Fibroblast of lung (primary cell): ENCODE results near the gene MECR. TPM values are rescaled to one million over a fixed set of nuclear protein-coding genes. Genes with fewer than 3 reads are reported as not detected.

Experiments
- DNase-seq, 2 donors: peaks; one replicate each; pipeline versions ENCODE4 v3.0.0 to v3.0.0-alpha.2; 2010; ENCODE audit warnings: low read depth in 2 of 2
- H2AFZ ChIP-seq: 2 replicates; pipeline ENCODE4 v1.5.1; 2012; ENCODE audit warnings: low read length, control low read depth, inconsistent platforms
- H3K27ac ChIP-seq: 2 replicates; pipeline ENCODE4 v1.5.1; 2011; ENCODE audit warnings: low read length, control low read depth; ENCODE audit not compliant: insufficient read depth
- H3K27me3 ChIP-seq: 2 replicates; pipeline ENCODE4 v1.5.1; 2011; ENCODE audit warnings: mild to moderate bottlenecking, low read length; ENCODE audit not compliant: control insufficient read depth, insufficient read depth
- H3K36me3 ChIP-seq: 2 replicates; pipeline ENCODE4 v1.5.1; 2011; ENCODE audit warnings: low read length; ENCODE audit not compliant: control insufficient read depth, insufficient read depth
- H3K4me1 ChIP-seq: 2 replicates; pipeline ENCODE4 v1.5.1; 2011; ENCODE audit warnings: low read length; ENCODE audit not compliant: control insufficient read depth, insufficient read depth; ENCODE audit errors: extremely low read depth
- H3K4me2 ChIP-seq: 2 replicates; pipeline ENCODE4 v1.5.1; 2011; ENCODE audit warnings: low read length, control low read depth; ENCODE audit not compliant: insufficient read depth; ENCODE audit errors: extremely low read depth
- H3K4me3 ChIP-seq, 4 experiments: fragments of 200-600 bp in 1 of 4; sonication (generic) in 1 of 4; replicated peaks in 1 of 4; 2 replicates each; pipeline ENCODE4 v1.5.1; 2011 to 2016; ENCODE audit warnings: low read length in 4 of 4, low read depth in 3 of 4, mild to moderate bottlenecking in 3 of 4, control low read depth in 2 of 4, inconsistent platforms in 1 of 4, mixed read lengths in 1 of 4; ENCODE audit not compliant: insufficient read depth in 1 of 4; ENCODE audit errors: control extremely low read depth in 1 of 4
- H3K79me2 ChIP-seq: 2 replicates; pipeline ENCODE4 v1.5.1; 2012; ENCODE audit warnings: mild to moderate bottlenecking, low read length, inconsistent platforms; ENCODE audit not compliant: control insufficient read depth, insufficient read depth
- H3K9ac ChIP-seq: 2 replicates; pipeline ENCODE4 v1.5.1; 2011; ENCODE audit warnings: mild to moderate bottlenecking, low read length, control low read depth; ENCODE audit not compliant: insufficient read depth
- H3K9me3 ChIP-seq: 2 replicates; pipeline ENCODE4 v1.5.1; 2012; ENCODE audit warnings: low read depth, low read length; ENCODE audit not compliant: control insufficient read depth, insufficient read depth
- H4K20me1 ChIP-seq: 2 replicates; pipeline ENCODE4 v1.5.1; 2011; ENCODE audit warnings: low read length; ENCODE audit not compliant: control insufficient read depth, insufficient read depth; ENCODE audit errors: extremely low read depth
- EZH2 ChIP-seq: IDR thresholded peaks from 2 replicates; pipeline ENCODE4 v1.5.1; 2012; ENCODE audit warnings: low read length, control low read depth, mild to moderate bottlenecking; ENCODE audit errors: missing control alignments
- polyA plus RNA-seq, 2 donors: library from polyadenylated mRNA; depleted of rRNA in 1 of 2; stranded (reverse) in 1 of 2; unstranded in 1 of 2; fragments of >200 nt; gene quantifications; 2 replicates each; pipeline ENCODE4 v1.2.1, GENCODE V29; 2011 to 2012; ENCODE audit warnings: missing spikeins in 1 of 2
- total RNA-seq: library from RNA; depleted of rRNA; stranded (reverse); fragments of >200 nt; gene quantifications from 2 replicates; pipeline ENCODE4 v1.2.1, GENCODE V29; 2014
- TF ChIP-seq, protein P1 (sequence below), 2 donors: IDR thresholded peaks in 1 of 2; conservative IDR thresholded peaks in 1 of 2; 1 replicate in 1 of 2; 2 replicates in 1 of 2; pipeline ENCODE4 v1.5.1; 2011 to 2012; ENCODE audit warnings: low read length in 2 of 2, control low read depth in 1 of 2, inconsistent platforms in 1 of 2, low read depth in 1 of 2, mild to moderate bottlenecking in 1 of 2

MECR gene
- total and polyA plus RNA-seq, 2 donors (not counting 1 experiment from before 2014, with no cell fraction given): 17.5 to 19.8 TPM

- Histone ChIP-seq H2AFZ (peak overlapping the region; percentile 6), H3K9me3 (no peaks in the 10 kb centered on the region), H3K36me3 (no peaks in the 10 kb centered on the region), H3K4me3 (peak overlapping the region in 1 of 4 experiments; percentile 15), H3K27me3 (peaks cover 3% of the 10 kb centered on the region), H3K4me2 (peak overlapping the region; percentile 46), H4K20me1 (no peaks in the 10 kb centered on the region), H3K4me1 (no peaks in the 10 kb centered on the region), H3K9ac (no peak overlapping the region), H3K79me2 (no peaks in the 10 kb centered on the region), H3K27ac (no peak overlapping the region)
- DNase-seq: peak; percentile 73 to 84
- TF ChIP-seq, protein P1, sequence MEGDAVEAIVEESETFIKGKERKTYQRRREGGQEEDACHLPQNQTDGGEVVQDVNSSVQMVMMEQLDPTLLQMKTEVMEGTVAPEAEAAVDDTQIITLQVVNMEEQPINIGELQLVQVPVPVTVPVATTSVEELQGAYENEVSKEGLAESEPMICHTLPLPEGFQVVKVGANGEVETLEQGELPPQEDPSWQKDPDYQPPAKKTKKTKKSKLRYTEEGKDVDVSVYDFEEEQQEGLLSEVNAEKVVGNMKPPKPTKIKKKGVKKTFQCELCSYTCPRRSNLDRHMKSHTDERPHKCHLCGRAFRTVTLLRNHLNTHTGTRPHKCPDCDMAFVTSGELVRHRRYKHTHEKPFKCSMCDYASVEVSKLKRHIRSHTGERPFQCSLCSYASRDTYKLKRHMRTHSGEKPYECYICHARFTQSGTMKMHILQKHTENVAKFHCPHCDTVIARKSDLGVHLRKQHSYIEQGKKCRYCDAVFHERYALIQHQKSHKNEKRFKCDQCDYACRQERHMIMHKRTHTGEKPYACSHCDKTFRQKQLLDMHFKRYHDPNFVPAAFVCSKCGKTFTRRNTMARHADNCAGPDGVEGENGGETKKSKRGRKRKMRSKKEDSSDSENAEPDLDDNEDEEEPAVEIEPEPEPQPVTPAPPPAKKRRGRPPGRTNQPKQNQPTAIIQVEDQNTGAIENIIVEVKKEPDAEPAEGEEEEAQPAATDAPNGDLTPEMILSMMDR (conservative IDR thresholded peaks at IDR 0.05 in 1 of 2, IDR thresholded peaks at IDR 0.05 in 1 of 2; ENCODE audit: low read depth in 1 of 2, low read length in 2 of 2): no peak
- TF ChIP-seq EZH2: no peak
These were observed 41.0 kb upstream of the MECR start for GRCh38 chr1:29271724-29272123.

- H4K20me1 ChIP-seq: no peaks in the 10 kb centered on the region
- H3K79me2 ChIP-seq: no peaks in the 10 kb centered on the region
- no peak overlapping the region for H3K4me2 ChIP-seq
- no peak overlapping the region for H3K27ac ChIP-seq
- H3K36me3 ChIP-seq: no peaks in the 10 kb centered on the region
- peaks cover 3% of the 10 kb centered on the region for H3K27me3 ChIP-seq
- H2AFZ ChIP-seq: no peak overlapping the region
- H3K4me1 ChIP-seq: no peaks in the 10 kb centered on the region
- H3K4me3 ChIP-seq: no peak overlapping the region
- no peak for TF ChIP-seq EZH2
- TF ChIP-seq, protein P1 (conservative IDR thresholded peaks at IDR 0.05 in 1 of 2, IDR thresholded peaks at IDR 0.05 in 1 of 2; ENCODE audit: low read depth in 1 of 2, low read length in 2 of 2): no peak
- peak in 1 of 2 donors; percentile 65 for DNase-seq
- H3K9ac ChIP-seq: no peak overlapping the region
- H3K9me3 ChIP-seq: no peaks in the 10 kb centered on the region
These were observed 40.3 kb upstream of the MECR start for GRCh38 chr1:29270929-29271521.

- peaks cover 2% of the 10 kb centered on the region for H3K4me1 ChIP-seq
- H3K36me3 ChIP-seq: no peaks in the 10 kb centered on the region
- no peaks in the 10 kb centered on the region for H3K9me3 ChIP-seq
- H3K27me3 ChIP-seq: peaks cover 3% of the 10 kb centered on the region
- no peak for DNase-seq
- H4K20me1 ChIP-seq: no peaks in the 10 kb centered on the region
- no peak overlapping the region for H3K9ac ChIP-seq
- no peak overlapping the region for H2AFZ ChIP-seq
- no peaks in the 10 kb centered on the region for H3K79me2 ChIP-seq
- no peak overlapping the region for H3K27ac ChIP-seq
- TF ChIP-seq EZH2: no peak
- TF ChIP-seq, protein P1 (conservative IDR thresholded peaks at IDR 0.05 in 1 of 2, IDR thresholded peaks at IDR 0.05 in 1 of 2; ENCODE audit: low read depth in 1 of 2, low read length in 2 of 2): no peak
- no peak overlapping the region for H3K4me2 ChIP-seq
- no peak overlapping the region for H3K4me3 ChIP-seq
These were observed 38.6 kb upstream of the MECR start for GRCh38 chr1:29269382-29269781.
